ENCODE measurements around the gene ECM1.

The ECM1 gene

DNA sequence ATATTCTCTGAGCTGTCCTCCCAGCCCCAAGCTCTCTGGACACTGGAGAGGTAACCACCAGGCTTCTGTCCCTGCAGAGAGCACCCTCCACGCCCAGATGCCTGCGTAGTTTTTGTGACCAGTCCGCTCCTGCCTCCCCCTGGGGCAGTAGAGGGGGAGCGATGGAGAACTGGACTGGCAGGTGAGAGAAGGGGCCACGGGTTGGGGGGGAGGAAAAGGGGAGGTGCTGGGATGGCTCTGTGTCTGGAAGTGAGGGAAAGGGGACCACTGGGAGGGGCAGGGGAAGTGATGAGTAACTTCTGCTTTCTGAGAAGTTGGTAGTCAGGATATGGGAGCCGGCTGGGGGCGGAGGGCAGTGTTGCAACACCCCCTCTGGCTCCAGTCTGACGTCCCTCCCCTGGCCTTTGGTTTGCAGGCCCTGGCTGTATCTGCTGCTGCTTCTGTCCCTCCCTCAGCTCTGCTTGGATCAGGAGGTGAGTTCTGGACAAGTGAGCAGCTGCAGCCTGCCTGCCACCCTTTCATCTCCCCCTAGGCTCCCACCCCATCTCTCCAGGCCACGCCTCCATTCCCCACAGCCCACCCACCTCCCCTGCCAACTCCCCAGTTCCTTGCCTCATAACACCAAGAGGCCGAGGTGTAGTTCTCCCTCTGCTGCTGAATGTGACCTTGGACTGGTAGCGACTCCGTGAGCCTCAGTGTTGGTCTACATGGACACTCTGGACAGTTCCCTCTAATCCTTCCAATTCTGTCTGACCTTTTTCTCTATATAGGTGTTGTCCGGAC, 44.4 kb downstream of the ECM1 start:
- DNase-seq (ENCODE audit: low read depth), result peak; percentile 97
- no peak overlapping the region for H3K4me3 ChIP-seq (ENCODE audit: low read depth, low read length)
- TF ChIP-seq, protein P1, sequence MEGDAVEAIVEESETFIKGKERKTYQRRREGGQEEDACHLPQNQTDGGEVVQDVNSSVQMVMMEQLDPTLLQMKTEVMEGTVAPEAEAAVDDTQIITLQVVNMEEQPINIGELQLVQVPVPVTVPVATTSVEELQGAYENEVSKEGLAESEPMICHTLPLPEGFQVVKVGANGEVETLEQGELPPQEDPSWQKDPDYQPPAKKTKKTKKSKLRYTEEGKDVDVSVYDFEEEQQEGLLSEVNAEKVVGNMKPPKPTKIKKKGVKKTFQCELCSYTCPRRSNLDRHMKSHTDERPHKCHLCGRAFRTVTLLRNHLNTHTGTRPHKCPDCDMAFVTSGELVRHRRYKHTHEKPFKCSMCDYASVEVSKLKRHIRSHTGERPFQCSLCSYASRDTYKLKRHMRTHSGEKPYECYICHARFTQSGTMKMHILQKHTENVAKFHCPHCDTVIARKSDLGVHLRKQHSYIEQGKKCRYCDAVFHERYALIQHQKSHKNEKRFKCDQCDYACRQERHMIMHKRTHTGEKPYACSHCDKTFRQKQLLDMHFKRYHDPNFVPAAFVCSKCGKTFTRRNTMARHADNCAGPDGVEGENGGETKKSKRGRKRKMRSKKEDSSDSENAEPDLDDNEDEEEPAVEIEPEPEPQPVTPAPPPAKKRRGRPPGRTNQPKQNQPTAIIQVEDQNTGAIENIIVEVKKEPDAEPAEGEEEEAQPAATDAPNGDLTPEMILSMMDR (conservative IDR thresholded peaks at IDR 0.05; ENCODE audit: low read depth, low read length), result no peak

DNA sequence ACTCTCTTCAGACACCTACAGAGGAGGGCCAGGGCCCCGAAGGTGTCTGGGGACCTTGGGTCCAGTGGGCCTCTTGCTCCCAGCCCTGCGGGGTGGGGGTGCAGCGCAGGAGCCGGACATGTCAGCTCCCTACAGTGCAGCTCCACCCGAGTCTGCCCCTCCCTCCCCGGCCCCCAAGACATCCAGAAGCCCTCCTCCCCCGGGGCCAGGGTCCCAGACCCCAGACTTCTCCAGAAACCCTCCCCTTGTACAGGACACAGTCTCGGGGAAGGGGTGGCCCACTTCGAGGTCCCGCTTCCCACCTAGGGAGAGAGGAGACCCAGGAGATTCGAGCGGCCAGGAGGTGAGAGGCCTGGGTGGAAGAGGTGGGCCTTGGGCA, 45.0 kb downstream of the ECM1 start:
- TF ChIP-seq, protein P1 (conservative IDR thresholded peaks at IDR 0.05; ENCODE audit: low read depth, low read length), result no peak
- no peak overlapping the region for H3K4me3 ChIP-seq (ENCODE audit: low read depth, low read length)
- DNase-seq (ENCODE audit: low read depth), result no peak

DNA sequence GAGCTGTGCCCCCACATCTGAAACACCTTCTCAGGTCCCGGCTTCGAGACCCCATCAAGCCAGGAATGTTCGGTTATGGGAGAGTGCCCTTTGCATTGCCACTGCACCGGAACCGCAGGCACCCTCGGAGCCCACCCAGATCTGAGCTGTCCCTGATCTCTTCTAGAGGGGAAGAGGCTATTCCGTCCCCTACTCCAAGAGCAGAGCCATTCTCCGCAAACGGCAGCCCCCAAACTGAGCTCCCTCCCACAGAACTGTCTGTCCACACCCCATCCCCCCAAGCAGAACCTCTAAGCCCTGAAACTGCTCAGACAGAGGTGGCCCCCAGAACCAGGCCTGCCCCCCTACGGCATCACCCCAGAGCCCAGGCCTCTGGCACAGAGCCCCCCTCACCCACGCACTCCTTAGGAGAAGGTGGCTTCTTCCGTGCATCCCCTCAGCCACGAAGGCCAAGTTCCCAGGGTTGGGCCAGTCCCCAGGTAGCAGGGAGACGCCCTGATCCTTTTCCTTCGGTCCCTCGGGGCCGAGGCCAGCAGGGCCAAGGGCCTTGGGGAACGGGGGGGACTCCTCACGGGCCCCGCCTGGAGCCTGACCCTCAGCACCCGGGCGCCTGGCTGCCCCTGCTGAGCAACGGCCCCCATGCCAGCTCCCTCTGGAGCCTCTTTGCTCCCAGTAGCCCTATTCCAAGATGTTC, 45.6 kb downstream of the ECM1 start:
- H3K4me3 ChIP-seq (ENCODE audit: low read depth, low read length), result no peak overlapping the region
- TF ChIP-seq, protein P1 (conservative IDR thresholded peaks at IDR 0.05; ENCODE audit: low read depth, low read length), result no peak
- no peak for DNase-seq (ENCODE audit: low read depth)

DNA sequence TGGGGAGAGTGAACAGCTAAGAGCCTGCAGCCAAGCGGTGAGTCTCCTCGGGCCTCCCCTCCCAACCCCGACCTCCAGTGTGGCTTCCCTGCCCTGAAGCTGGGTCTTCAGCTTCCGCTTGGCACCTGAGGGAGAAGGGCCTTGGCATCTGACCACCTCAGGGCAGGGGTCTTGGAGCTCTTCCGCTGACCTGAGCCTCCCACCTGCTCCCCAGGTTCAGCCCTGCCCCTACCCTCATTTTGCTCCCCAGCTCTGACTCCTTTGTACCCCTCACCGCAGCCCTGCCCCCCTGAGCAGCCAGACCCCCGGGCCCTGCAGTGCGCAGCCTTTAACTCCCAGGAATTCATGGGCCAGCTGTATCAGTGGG, 46.2 kb downstream of the ECM1 start:
- TF ChIP-seq, protein P1 (conservative IDR thresholded peaks at IDR 0.05; ENCODE audit: low read depth, low read length), result no peak
- H3K4me3 ChIP-seq (ENCODE audit: low read depth, low read length), result no peak overlapping the region
- no peak for DNase-seq (ENCODE audit: low read depth)

DNA sequence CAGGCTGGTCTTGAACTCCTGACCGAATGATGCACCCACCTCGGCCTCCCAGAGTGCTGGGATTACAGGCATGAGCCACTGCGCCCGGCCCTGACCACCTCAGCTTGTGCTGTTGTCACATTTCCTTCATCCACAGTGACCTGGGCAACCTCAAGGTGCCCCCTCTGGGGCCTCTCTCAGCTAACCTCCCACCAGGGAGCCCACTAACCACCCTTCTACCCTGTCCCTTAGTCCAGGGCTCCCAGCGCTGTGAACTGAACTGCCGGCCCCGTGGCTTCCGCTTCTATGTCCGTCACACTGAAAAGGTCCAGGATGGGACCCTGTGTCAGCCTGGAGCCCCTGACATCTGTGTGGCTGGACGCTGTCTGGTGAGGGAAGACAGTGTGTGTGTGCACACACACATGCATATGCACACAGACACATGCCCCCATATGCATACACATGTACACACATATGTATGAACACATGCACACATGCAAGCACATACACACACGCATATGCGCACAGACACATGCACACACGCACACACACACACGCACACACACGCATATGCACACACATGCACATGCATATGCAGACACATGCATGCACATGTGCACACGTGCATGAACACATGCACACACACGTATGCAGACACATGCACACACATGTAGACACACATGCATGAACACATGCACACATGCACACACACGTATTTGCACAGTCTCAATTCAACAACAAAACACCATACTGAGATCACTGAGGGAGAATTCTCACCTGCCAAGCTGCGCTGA, 47.5 kb downstream of the ECM1 start:
- no peak overlapping the region for H3K4me3 ChIP-seq (ENCODE audit: low read depth, low read length)
- TF ChIP-seq, protein P1 (conservative IDR thresholded peaks at IDR 0.05; ENCODE audit: low read depth, low read length), result no peak
- no peak for DNase-seq (ENCODE audit: low read depth)

DNA sequence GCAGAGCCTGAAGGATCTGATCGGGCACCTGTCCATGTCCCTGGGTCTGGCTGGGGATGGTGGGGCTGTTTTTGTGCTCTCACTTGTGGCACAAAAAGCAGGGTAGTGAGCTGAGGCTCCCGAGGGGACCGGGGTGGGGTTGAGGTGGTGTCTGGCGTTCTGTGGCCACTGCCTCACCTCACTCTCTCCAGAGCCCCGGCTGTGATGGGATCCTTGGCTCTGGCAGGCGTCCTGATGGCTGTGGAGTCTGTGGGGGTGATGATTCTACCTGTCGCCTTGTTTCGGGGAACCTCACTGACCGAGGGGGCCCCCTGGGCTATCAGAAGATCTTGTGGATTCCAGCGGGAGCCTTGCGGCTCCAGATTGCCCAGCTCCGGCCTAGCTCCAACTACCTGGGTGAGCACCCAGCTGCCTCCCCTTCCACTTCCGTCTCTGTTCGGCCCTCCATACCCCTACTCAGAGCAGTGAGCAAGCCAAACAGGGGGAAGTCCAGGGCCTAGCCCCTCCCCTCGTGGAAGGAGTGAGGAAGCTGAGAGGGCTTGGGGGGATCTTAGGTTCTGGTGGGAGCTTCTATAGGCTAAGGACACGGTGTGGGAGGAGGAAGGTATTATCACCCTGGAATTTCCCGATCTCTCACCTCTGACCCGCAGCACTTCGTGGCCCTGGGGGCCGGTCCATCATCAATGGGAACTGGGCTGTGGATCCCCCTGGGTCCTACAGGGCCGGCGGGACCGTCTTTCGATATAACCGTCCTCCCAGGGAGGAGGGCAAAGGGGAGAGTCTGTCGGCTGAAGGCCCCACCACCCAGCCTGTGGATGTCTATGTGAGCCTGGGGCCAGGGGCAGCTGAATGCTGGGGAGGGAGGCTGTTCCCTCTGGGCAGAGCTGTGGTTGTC, 48.3 kb downstream of the ECM1 start:
- no peak for DNase-seq (ENCODE audit: low read depth)
- H3K4me3 ChIP-seq (ENCODE audit: low read depth, low read length), result no peak overlapping the region
- TF ChIP-seq, protein P1 (conservative IDR thresholded peaks at IDR 0.05; ENCODE audit: low read depth, low read length), result no peak
